Sigmoid colon (tissue), 4 donors: ENCODE results near the gene MYO5A.

ENCODE experiments used
- CTCF ChIP-seq, 4 experiments: fragments of 450-650 bp in 3 of 4; fragments of 200-600 bp in 1 of 4; IDR thresholded peaks; one replicate each; pipeline ENCODE4 v1.5.1; 2016 to 2019; ENCODE audit warnings: antibody characterized with exemption in 4 of 4, mild to moderate bottlenecking in 3 of 4, moderate library complexity in 2 of 4
- POLR2A ChIP-seq, 2 donors: fragments of 450-650 bp; IDR thresholded peaks; one replicate each; pipeline ENCODE4 v1.6.1; 2016; ENCODE audit warnings: antibody characterized with exemption in 2 of 2, mild to moderate bottlenecking in 2 of 2, moderate library complexity in 2 of 2
- POLR2AphosphoS5 ChIP-seq, 4 donors: sonication (generic); formaldehyde crosslinking; IDR thresholded peaks; one replicate each; pipeline ENCODE4 v1.6.1; 2017; ENCODE audit warnings: antibody characterized with exemption in 4 of 4

- TF ChIP-seq CTCF (IDR thresholded peaks at IDR 0.05) (no peak), POLR2AphosphoS5 (IDR thresholded peaks at IDR 0.05) (no peak), POLR2A (IDR thresholded peaks at IDR 0.05) (no peak)
Observed at GRCh38 chr15:52486003-52486996, 42.4 kb downstream of the MYO5A start.
